OCI-M2 (cell line): ENCODE results near the gene ZNF750.
A peak's percentile ranks its signal among the peaks of the same experiment; 100 is the strongest.
"Not testable (repeated sequence)": the region's sequence is repeated elsewhere in the genome, so short reads cannot be mapped to it uniquely, and the experiment has no call there.

Experiments used
- DNase-seq: peaks from one replicate; lab custom pipeline; 2025; ENCODE audit not compliant: unreplicated experiment; lab: John Stamatoyannopoulos, UW

ZNF750 gene

DNA sequence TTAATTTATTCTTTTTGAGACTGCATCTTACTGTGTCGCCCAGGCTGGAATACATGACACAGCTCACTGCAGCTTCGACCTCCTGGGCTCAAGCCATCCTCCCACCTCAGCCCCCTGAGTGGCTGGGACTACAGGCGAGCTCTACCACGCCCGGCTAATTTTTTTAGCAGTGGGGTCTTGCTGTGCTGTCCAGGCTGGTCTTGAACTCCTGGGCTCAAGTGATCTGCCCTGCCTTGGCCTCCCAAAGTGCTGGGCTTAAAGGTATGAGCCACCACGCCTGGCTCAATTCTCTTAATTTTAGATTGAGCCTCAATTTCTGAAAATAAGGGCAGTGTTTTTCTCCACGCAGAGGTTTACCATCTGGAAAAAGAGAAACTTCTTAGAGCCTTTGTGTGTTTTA is 41.1 kb downstream of the ZNF750 start:
- no peak for DNase-seq

- DNase-seq = no peak
These were observed 42.8 kb downstream of the ZNF750 start for GRCh38 chr17:82797061-82797460.

GRCh38 chr17:82795615-82796014 is 44.2 kb downstream of the ZNF750 start:
- DNase-seq = no peak

GRCh38 chr17:82794781-82795482 is 44.9 kb downstream of the ZNF750 start:
- DNase-seq = no peak

DNA sequence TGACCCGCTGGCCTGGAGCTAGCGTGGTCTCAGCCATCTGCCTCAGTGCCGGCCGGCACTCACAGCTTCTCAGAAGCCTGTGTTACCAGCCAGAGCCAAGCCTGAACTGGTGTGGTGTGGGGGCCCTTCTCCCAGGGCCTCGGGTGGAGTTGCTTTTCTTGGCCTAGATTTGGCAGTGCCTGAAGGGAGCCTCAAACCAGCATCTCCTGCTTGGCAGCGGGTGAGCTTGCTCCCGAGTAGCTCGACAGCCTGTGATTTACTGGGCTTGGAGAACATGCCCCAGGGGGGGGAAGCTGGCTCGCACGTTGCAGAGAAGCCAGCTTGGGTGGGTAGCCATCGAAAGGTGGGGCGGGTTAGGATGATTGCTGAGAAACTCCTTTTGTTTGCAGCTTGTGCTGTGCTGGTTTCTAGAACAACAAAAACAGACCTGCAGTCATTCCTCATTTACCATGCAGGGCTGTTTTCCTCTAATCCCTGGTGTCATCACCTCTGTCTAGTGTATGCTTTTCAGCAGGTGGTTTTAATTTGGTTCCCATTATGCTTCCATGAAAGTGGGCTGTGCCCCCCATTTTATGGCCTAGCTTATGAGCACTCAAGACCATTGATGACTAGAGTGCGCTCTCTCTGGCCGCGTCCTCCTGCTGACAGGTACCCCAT is 45.7 kb downstream of the ZNF750 start:
- DNase-seq = no peak

GRCh38 chr17:82791532-82791931 is 48.3 kb downstream of the ZNF750 start:
- DNase-seq = no peak

DNA sequence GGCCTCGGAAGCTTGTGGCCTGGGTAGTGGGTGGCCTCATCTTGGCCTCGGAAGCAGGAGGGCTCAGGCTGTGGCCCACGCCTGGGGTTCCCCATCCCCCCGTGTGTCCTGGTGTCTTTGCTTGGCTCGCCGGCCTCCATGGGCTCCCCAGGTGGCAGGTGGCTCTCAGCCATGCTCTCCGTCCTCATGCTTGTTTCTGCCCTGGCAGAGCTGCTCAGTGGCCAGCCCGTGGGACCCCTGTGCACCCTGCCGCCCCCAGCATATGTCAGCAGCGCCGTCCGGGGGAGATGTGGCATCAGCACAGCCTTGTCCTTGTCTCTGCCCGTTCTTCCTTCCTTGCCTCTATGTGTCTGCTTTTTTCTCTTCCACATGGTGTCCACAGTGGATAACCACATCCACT is 49.4 kb downstream of the ZNF750 start:
- no peak for DNase-seq

DNA sequence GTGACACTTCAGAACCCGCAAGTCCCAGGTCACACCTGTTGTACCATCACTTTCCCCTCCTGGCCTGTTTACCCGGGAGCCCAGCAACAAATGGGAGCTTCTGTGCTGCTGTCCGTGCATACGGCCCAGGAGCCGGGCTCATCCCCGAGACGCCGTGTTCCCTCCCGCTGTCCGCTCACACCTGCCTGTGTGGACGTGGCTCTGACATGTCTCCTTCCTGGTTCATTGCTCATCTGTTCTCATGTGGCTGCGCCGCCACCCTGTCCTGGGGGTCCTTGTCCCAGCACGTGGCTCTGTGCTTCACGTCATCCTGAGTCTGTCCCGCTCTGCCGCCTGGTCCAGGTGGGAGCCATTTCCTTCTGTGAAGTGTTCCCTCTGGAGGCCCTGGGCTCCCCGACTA is 50.0 kb downstream of the ZNF750 start:
- DNase-seq = no peak

DNA sequence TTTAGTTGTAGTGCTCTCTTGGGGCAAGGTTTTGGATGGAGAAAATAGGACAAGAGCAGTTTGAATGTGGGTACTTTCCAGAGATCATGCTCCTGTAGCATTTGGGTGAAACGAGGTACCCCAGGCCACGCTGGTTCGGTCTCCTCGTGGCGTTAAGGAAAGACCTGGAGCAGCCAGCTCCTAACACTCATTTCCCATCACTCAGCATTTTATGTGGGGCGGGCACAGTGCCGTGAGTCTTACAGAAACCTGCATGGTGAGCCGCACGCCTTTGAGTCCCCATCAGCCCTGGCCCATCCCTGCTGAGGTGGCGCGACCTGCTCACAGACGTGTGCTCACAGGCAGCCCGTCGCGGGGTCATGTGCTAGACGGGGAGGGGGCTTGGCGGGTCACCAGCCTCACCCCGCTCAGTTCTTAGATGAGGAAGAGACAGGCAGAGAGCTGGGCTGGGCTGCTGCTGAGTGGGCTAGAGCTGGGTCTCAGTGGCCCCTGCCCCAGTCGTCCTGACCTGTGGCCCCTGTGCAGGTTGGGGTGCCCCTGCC is 50.7 kb downstream of the ZNF750 start:
- DNase-seq = no peak

DNA sequence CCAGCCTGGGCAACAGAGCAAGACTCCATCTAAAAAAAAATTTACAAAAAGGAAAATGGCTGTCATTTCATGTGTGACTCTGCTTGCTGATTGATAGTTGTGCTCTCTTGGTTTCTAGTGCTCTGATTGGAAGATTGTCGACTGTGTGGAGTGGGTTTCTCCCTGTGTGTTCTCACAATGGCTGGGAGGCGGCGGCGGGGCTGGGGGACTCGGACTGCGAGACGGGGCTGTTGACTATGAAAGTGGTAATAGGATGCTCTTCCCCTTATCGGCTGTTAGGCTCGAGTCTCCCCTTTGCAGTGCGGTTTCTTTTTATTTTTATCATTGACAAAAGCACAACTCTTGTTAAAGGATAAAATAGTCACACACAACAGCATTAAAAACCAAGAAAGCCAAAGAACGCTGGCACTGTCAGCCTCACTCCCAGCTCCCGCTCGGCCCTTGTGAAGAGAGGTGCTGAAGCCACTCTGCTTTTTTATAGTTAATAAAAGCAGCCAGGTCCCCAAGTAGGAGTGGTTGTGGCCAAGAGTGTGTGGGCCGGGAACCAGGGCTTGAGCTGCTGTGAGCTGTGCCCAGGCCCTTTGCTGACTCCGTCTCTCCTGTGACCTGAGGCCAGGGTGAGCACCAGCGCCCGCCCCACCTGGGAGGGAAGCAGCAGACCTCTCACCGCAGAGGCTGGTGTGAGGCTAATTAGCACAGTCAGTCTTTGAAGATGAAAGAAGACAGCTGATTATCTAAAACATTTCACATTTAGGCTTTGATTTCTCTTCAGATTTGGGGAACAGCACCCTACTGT is 51.4 kb downstream of the ZNF750 start:
- DNase-seq = no peak

DNA sequence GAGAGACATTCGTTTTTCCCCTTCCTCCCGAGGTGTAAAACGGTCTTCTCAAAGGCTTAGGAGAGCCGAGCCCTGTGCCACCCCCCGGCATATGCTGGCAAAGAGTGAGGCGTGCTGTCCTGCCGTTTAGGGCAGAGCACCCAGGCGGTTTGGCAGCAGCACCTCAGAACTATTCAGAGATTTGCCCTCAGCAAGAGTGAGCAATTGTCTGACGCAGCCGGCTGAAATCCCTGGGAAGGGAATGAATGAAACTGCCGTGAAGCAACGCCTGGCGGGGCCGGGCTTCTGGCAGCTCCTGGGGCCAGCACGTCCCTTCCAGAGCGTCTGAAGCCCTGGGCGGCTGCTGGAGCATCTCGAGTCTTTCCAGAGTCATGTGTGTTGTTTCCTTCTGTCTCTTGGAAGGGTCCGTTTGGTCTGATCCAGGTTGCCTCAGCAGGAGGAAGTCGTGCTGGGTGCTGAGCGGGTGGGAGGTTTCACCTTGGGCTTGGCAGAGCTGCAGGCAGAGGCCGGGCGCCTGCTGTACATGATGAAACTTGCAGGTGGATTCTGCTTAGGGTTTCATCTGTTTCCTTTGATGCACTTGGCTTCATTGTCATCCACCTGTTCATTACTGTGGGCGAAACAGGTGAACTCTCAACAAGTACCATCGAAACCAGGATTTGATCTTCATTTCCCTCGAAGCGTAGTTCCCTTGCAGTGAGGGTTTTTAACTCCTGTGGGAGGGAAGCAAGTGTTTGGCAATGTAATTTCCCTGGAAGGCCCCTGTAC is 52.6 kb downstream of the ZNF750 start:
- no peak for DNase-seq

GRCh38 chr17:82786427-82786826 is 53.4 kb downstream of the ZNF750 start:
- no peak for DNase-seq

- not testable (repeated sequence) for DNase-seq
These were observed 54.2 kb downstream of the ZNF750 start for GRCh38 chr17:82785581-82785980.

GRCh38 chr17:82783498-82783897 is 56.3 kb downstream of the ZNF750 start:
- no peak for DNase-seq

DNA sequence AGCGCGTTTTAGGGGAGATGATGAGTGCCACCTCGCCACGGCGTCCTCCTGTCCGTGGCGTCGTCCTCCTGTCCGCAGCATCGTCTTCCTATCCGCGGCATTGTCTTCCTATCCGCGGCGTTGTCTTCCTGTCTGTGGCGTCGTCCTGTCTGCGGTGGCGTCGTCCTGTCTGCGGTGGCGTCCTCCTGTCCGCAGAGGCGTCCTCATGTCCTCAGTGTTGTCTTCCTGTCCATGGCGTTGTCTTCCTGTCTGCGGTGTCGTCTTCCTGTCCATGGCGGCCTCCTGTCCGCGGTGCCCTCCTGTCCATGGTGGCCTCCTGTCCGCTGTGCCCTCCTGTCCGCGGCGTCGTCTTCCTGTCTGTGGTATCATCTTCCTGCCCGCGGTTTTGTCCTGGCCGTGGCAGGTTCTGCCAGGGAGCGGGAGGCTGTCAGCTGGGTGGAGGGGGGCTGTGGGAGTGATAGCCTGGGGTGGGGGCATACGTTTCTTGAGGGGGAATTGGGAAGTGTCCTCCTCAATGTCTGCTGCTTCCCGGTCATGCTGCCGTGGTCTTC is 57.1 kb downstream of the ZNF750 start:
- no peak for DNase-seq

GRCh38 chr17:82781894-82782274 is 57.9 kb downstream of the ZNF750 start:
- DNase-seq = peak; percentile 7

DNA sequence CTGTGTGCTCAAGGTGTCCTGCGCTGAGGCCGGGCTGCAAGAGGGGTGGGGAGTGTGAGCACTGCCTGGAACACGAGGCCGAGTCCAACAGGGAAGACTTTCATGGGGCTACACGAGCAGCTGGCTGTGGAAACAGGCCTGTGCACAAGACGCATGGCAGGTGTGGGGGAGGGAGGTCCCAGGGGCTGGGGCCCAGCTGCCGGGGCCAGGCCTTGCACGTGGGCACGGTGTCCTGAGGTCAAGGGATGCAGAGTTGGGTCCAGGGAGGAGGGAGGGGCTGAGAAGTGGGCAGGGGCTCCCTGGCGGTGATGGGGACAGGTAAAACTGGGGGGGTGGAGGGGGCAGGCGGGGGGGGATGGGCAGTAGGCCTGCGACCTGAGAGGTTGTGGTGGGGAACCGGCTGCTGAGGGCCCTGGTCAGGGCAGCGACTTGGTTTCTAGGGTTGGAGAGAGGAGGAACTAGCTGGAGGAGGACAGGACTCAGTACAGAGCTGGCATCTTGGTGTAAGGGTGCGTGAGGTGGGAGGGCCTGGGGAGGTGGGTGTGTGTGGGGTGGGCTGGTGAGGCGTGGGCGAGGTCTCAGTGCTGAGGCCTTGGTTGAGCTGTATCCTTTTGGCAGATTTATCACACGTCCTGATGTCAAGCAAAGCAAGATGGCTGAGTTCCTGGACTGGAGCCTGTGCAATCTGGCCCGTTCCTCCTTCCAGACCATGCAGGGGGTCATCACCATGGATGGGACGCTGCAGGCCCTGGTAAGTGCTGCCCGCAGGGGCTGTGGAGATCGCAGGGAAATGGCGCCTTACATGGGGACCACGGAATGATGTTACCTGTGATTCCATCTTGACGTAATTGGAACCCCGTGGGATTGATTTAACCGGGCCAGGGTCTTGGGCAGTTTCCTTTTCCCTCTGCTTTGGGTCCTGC is 58.6 kb downstream of the ZNF750 start:
- DNase-seq = no peak

GRCh38 chr17:82780195-82780594 is 59.6 kb downstream of the ZNF750 start:
- DNase-seq = no peak

GRCh38 chr17:82779541-82779940 is 60.3 kb downstream of the ZNF750 start:
- no peak for DNase-seq
